ENCODE data around the gene SORCS2.

SORCS2 gene

GRCh38 chr4:7526929-7527535 is 334.7 kb downstream of the SORCS2 start:
- no peak for DNase-seq (ENCODE audit: low spot score)
- in situ Hi-C loops (cut with MboI; ENCODE audit: low pct_unique_long_range_greater_than_20kb, low sequenced_read_pairs, unreplicated experiment): no loop called here
- TF ChIP-seq, protein P1, sequence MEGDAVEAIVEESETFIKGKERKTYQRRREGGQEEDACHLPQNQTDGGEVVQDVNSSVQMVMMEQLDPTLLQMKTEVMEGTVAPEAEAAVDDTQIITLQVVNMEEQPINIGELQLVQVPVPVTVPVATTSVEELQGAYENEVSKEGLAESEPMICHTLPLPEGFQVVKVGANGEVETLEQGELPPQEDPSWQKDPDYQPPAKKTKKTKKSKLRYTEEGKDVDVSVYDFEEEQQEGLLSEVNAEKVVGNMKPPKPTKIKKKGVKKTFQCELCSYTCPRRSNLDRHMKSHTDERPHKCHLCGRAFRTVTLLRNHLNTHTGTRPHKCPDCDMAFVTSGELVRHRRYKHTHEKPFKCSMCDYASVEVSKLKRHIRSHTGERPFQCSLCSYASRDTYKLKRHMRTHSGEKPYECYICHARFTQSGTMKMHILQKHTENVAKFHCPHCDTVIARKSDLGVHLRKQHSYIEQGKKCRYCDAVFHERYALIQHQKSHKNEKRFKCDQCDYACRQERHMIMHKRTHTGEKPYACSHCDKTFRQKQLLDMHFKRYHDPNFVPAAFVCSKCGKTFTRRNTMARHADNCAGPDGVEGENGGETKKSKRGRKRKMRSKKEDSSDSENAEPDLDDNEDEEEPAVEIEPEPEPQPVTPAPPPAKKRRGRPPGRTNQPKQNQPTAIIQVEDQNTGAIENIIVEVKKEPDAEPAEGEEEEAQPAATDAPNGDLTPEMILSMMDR (IDR thresholded peaks at IDR 0.05; ENCODE audit: extremely low read depth, insufficient read depth, missing control alignments): no peak

DNA sequence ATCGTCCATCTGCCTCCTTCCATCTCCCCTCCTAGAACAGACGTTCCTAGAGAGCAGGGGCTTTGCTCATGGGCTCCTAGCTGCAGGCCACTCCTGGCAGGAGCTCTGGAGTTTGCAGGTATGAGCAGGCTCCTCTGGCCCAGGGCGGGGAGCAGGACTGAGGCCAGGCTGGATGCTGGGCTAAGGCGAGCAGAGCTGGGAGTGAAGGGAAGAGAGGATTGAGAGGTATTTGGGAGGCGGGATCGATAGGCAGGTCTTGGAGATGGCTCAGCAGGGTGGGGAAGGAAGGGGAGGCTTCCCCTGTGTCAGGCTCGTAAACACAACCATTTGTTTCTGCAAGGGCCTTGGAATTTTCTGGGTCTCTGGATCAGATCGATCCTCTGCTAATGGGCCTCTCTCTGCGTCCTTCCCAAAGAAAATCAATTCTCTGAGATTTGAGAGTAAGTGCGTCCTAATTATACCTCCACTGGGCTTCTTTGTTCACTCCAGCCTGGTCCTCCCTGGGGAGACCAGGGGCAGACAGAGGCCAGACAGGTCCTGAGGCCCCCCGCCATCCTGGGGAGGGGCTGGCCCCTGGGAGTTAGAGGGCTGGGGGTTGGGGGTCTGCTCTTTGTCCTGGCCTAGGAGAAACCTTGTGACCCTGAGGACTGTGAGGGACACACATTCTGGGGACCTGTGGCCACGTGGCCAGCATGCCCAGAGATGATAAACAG is 337.2 kb downstream of the SORCS2 start:
- TF ChIP-seq, protein P1 (IDR thresholded peaks at IDR 0.05; ENCODE audit: extremely low read depth, insufficient read depth, missing control alignments): no peak
- in situ Hi-C loops (cut with MboI; ENCODE audit: low pct_unique_long_range_greater_than_20kb, low sequenced_read_pairs, unreplicated experiment): no loop called here
- DNase-seq (ENCODE audit: low spot score): no peak

DNA sequence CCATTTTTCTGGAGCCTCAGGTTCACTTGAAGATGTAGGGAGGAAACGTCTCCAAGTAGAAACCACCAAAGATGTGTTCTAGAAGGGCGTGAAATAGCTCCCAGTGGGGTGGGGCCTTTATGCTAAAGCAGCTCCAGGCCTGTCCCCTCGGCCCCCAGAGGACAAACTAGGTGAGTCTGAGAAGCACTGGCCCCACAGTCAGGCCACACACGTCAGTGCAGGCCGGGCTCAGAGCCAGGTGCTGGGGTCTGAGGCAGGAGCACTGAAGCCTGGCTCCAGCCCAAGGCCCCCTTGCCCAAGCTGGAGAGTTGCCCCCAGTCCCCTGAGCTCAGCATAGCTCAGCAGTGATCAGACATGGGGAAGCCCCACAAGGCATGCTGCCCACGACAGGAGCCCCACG is 337.7 kb downstream of the SORCS2 start:
- no peak for DNase-seq (ENCODE audit: low spot score)
- TF ChIP-seq, protein P1 (IDR thresholded peaks at IDR 0.05; ENCODE audit: extremely low read depth, insufficient read depth, missing control alignments): no peak
- in situ Hi-C loops (cut with MboI; ENCODE audit: low pct_unique_long_range_greater_than_20kb, low sequenced_read_pairs, unreplicated experiment): no loop called here

DNA sequence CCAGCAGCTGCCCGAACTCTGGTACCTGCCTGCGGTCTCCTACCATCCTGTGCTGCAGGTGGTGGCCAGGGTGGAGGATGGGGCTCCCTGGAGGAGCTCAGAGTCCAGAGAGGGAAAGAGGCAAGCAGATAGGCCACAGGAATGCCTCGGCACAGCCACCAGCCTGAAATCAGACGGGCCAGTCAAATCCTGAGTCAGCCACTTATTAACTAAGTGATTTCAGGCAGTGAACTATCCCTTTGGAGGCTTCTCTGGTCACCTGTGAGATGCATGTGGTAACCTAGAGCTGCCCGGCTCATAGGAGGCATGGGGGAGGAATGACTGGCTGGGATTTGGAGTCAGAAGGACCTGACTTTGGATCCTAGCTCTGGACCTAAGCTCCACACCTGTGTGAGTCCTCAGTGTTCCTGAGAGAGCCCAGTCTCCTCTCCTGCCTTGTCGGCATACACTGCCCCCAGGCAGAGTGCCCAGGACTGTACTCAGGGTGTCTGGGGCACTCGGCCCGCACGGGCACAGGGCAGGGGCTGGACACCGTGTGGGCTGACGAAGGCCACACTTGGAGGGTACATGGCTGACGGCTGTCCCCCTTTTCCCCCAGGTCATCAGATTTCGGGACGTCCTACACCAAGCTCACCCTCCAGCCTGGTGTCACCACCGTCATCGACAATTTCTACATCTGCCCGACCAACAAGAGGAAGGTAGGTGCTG is 338.7 kb downstream of the SORCS2 start:
- TF ChIP-seq, protein P1 (IDR thresholded peaks at IDR 0.05; ENCODE audit: extremely low read depth, insufficient read depth, missing control alignments): no peak
- in situ Hi-C loops (cut with MboI; ENCODE audit: low pct_unique_long_range_greater_than_20kb, low sequenced_read_pairs, unreplicated experiment): no loop called here
- no peak for DNase-seq (ENCODE audit: low spot score)

DNA sequence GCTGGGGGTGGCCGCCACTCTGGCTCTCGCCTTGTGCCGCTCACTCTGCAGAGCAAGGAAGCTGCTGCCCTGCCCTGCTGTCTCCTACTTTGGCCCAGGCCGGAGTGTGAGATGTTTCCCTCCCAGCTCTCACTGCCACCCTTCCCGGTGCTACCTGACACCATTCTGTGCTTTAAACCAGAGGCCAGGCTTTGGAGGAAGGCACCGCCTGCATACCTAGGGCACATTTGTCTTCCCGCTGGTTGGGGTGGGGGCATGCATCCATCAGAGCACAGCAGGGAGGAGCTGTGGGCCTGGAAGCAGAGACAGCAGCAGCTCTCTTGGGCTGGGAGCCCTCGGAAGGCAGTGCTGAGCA is 339.3 kb downstream of the SORCS2 start:
- TF ChIP-seq, protein P1 (IDR thresholded peaks at IDR 0.05; ENCODE audit: extremely low read depth, insufficient read depth, missing control alignments): no peak

DNA sequence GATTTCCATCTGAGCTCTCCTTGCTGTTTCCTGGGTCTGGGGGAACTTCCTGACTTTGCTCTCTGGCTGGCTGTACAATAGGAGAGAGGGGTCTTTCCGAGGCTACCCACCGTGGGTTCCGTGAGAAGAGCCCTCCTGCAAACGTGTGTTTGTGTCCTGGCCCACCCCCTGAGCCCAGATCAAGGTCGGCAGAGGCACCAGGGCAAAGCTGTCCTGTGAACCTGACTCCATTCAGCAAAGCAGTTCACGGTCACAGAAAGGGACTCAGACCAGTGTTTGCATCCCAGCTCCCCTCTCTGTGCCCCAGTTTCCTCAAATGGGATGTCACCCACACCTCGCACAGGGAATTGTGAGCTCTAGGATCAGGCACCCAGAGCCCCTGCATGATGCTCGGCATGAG is 339.7 kb downstream of the SORCS2 start:
- DNase-seq (ENCODE audit: low spot score): no peak
- in situ Hi-C loops (cut with MboI; ENCODE audit: low pct_unique_long_range_greater_than_20kb, low sequenced_read_pairs, unreplicated experiment): no loop called here
- TF ChIP-seq, protein P1 (IDR thresholded peaks at IDR 0.05; ENCODE audit: extremely low read depth, insufficient read depth, missing control alignments): no peak

More for the DNA sequence above, 339.3 kb downstream of the SORCS2 start:
- in situ Hi-C loops (cut with MboI; ENCODE audit: low pct_unique_long_range_greater_than_20kb, low sequenced_read_pairs, unreplicated experiment): no loop called here
- DNase-seq (ENCODE audit: low spot score): no peak
